ENCODE results near the gene AHCYL2. TPM values are rescaled to one million over a fixed set of nuclear protein-coding genes. Genes with fewer than 3 reads are reported as not detected.

Gene AHCYL2
- total and polyA plus RNA-seq, 4 donors: 7.9 to 19.9 (median 10.9) TPM

DNA sequence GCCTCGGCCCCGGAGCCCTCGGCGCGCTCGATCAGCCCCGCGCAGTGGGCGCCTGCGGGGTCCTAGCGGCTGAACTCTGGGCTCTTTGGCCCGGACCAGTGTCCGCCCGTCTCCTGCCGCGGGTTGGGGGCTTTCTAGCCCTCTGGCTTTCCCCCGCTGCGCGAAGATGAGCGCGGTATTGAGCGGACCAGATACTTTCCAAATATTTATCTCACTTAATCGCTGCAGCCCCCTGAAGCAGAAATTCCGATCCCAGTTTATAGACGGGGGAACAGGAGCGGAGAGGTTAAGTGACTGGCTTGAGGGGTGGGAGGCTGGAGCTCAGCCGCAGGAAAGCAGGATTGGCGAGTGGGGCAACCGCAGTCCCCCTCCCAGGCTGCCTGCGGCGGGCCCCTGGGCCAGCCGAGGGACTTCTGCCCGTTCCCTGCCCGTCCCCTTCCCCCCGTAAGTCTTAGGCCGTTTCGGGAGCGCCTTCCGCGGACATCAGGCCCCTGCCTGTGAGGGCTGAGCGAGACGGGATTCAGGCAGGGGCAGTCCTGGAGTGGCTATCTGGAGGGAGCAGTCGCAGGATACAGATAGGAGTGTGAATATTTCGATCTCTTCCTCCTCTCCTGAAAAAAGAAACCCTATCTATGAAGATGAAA lies 210.0 kb downstream of the AHCYL2 start:
- H3K4me3 ChIP-seq (ENCODE audit: low read length in 2 of 2): peak overlapping the region; percentile 24 to 50
- peak; percentile 44 for ATAC-seq (ENCODE audit: low FRiP score)
- DNase-seq: peak in 1 of 2 donors; percentile 75
- no peak overlapping the region for H3K27ac ChIP-seq (ENCODE audit: low read depth in 1 of 2, low read length in 2 of 2)
- H3K4me1 ChIP-seq (ENCODE audit: control insufficient read depth in 1 of 2, insufficient read depth in 2 of 2, low read length in 2 of 2): no peaks in the 10 kb centered on the region
- intact Hi-C loops (cut with DNase I): no loop called here
- no peaks in the 10 kb centered on the region for H3K36me3 ChIP-seq (ENCODE audit: control insufficient read depth in 1 of 2, insufficient read depth in 2 of 2, low read length in 1 of 2)
- H3K9me3 ChIP-seq (ENCODE audit: control insufficient read depth, low read length): no peaks in the 10 kb centered on the region
- no peaks in the 10 kb centered on the region for H3K27me3 ChIP-seq (ENCODE audit: control insufficient read depth in 1 of 2, insufficient read depth in 2 of 2, low read length in 1 of 2)
- 1 to 3% methylated on average over 44 of the region's 44 CpGs for WGBS, 2 donors

DNA sequence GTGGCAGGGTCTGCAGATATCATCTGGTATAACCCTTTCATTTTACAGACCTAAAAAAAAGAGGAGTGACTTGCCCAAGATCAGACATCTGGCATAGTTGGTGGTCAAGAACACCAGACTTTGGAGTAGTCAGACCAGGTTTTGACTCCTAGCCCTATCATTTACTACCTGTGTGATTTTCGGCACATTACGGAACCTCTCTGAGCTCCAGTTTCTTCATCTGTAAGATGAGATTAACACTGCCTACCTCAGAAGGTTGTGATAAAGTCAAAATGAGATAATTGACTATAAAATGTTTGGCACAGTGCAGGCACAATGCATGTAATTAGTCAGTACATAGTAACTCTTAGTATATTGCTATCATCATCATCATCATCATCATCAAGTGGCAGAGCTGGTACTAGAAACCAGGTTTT lies 210.6 kb downstream of the AHCYL2 start:
- Histone ChIP-seq H3K4me3 (ENCODE audit: low read length in 2 of 2) (no peak overlapping the region), H3K9me3 (ENCODE audit: control insufficient read depth, low read length) (no peaks in the 10 kb centered on the region), H3K27me3 (ENCODE audit: control insufficient read depth in 1 of 2, insufficient read depth in 2 of 2, low read length in 1 of 2) (no peaks in the 10 kb centered on the region), H3K27ac (ENCODE audit: low read depth in 1 of 2, low read length in 2 of 2) (no peak overlapping the region), H3K36me3 (ENCODE audit: control insufficient read depth in 1 of 2, insufficient read depth in 2 of 2, low read length in 1 of 2) (no peaks in the 10 kb centered on the region), H3K4me1 (ENCODE audit: control insufficient read depth in 1 of 2, insufficient read depth in 2 of 2, low read length in 2 of 2) (no peaks in the 10 kb centered on the region)
- no peak for ATAC-seq (ENCODE audit: low FRiP score)
- 95 to 98% methylated on average over 2 of the region's 2 CpGs for WGBS, 2 donors
- intact Hi-C loops (cut with DNase I): no loop called here
- no peak for DNase-seq

DNA sequence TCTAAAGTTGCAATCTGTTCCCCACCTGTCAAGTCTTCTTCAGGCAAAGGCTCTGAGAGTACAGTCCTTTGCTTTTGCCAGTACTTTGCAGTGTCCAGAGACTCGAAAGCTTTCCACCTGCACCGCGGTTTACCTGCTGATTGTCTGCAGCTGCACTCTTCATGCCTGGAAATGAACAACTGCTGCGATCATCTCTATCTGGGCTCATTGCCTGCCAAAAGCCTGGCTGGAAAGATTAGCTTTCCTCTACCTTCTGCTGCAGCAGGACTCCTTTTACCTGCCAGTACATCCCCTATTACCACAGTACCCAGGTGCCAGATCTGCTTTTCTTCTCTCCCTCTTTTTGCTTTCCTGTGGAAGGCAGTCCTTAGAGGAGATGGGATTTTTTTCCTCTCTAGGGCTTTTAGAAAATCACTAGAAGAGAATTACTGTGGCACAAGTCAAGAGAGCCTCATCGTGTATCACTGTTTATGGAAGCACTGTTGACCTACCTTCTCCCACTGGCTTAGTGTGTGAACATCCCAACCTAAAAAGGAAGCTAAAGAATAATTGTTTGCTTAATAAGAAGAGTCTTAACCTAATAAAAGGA lies 211.6 kb downstream of the AHCYL2 start:
- WGBS, 2 donors: 94 to 95% methylated on average over 5 of the region's 5 CpGs
- H3K27me3 ChIP-seq (ENCODE audit: control insufficient read depth in 1 of 2, insufficient read depth in 2 of 2, low read length in 1 of 2): no peaks in the 10 kb centered on the region
- H3K4me1 ChIP-seq (ENCODE audit: control insufficient read depth in 1 of 2, insufficient read depth in 2 of 2, low read length in 2 of 2): no peaks in the 10 kb centered on the region
- H3K27ac ChIP-seq (ENCODE audit: low read depth in 1 of 2, low read length in 2 of 2): no peak overlapping the region
- H3K4me3 ChIP-seq (ENCODE audit: low read length in 2 of 2): no peak overlapping the region
- ATAC-seq (ENCODE audit: low FRiP score) (no peak), DNase-seq (no peak)
- intact Hi-C loops (cut with DNase I): no loop called here
- H3K9me3 ChIP-seq (ENCODE audit: control insufficient read depth, low read length): no peaks in the 10 kb centered on the region
- no peaks in the 10 kb centered on the region for H3K36me3 ChIP-seq (ENCODE audit: control insufficient read depth in 1 of 2, insufficient read depth in 2 of 2, low read length in 1 of 2)

DNA sequence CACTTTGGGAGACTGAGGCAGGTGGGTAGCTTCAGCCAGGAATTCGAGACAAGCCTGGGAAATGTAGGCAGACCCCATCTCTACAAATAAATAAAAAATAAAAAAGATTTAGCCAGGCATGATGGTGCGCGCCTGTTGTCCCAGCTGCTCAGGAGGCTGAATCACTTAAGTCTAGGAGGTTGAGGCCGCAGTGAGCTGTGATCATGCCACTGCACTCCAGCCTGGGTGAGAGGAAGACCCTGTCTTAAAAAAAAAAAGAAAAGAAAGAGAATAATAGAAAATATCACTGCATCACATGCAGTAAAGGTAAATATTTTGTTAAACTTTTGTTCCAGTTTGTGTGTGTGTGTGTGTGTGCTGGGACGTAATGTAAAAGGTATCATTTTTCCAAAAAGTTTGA lies 212.4 kb downstream of the AHCYL2 start:
- intact Hi-C loops (cut with DNase I): no loop called here
- whole genome bisulfite sequencing, 2 donors: 95 to 97% methylated on average over 5 of the region's 5 CpGs
- Histone ChIP-seq H3K36me3 (ENCODE audit: control insufficient read depth in 1 of 2, insufficient read depth in 2 of 2, low read length in 1 of 2) (no peaks in the 10 kb centered on the region), H3K9me3 (ENCODE audit: control insufficient read depth, low read length) (no peaks in the 10 kb centered on the region), H3K4me1 (ENCODE audit: control insufficient read depth in 1 of 2, insufficient read depth in 2 of 2, low read length in 2 of 2) (no peaks in the 10 kb centered on the region), H3K4me3 (ENCODE audit: low read length in 2 of 2) (no peak overlapping the region), H3K27me3 (ENCODE audit: control insufficient read depth in 1 of 2, insufficient read depth in 2 of 2, low read length in 1 of 2) (no peaks in the 10 kb centered on the region), H3K27ac (ENCODE audit: low read depth in 1 of 2, low read length in 2 of 2) (no peak overlapping the region)
- ATAC-seq (ENCODE audit: low FRiP score) (no peak), DNase-seq (no peak)

DNA sequence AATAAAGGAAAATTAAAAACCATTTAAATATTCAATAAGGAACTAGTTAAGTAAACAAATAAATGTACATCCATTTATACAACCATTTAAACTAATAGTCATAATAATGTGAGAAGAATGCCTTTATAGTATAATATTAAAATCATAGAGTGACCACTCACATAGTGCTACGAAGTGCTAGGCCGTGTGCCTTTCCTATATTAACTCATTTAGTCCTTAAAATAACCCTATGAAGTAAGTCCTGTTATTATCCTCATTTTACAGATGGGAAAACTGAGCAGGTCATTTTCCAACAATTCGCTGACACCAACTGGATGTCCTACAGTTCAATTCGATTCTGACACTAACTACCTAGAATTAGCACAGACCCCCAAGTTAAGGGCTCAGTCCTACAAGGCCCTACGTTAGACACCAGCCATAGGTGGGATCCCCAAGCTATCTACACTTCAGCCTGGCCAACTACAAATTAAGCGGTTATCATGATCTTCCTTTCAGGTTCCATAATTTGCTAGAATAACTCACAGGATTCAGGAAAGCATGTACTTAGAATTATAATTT lies 213.5 kb downstream of the AHCYL2 start:
- ATAC-seq (ENCODE audit: low FRiP score) (no peak), DNase-seq (no peak)
- H3K4me3 ChIP-seq (ENCODE audit: low read length in 2 of 2): no peak overlapping the region
- intact Hi-C loops (cut with DNase I): no loop called here
- no peak overlapping the region for H3K27ac ChIP-seq (ENCODE audit: low read depth in 1 of 2, low read length in 2 of 2)
- no peaks in the 10 kb centered on the region for H3K36me3 ChIP-seq (ENCODE audit: control insufficient read depth in 1 of 2, insufficient read depth in 2 of 2, low read length in 1 of 2)
- no peaks in the 10 kb centered on the region for H3K27me3 ChIP-seq (ENCODE audit: control insufficient read depth in 1 of 2, insufficient read depth in 2 of 2, low read length in 1 of 2)
- 96 to 97% methylated on average over 6 of the region's 6 CpGs for WGBS, 2 donors
- H3K9me3 ChIP-seq (ENCODE audit: control insufficient read depth, low read length): no peaks in the 10 kb centered on the region
- H3K4me1 ChIP-seq (ENCODE audit: control insufficient read depth in 1 of 2, insufficient read depth in 2 of 2, low read length in 2 of 2): no peaks in the 10 kb centered on the region

DNA sequence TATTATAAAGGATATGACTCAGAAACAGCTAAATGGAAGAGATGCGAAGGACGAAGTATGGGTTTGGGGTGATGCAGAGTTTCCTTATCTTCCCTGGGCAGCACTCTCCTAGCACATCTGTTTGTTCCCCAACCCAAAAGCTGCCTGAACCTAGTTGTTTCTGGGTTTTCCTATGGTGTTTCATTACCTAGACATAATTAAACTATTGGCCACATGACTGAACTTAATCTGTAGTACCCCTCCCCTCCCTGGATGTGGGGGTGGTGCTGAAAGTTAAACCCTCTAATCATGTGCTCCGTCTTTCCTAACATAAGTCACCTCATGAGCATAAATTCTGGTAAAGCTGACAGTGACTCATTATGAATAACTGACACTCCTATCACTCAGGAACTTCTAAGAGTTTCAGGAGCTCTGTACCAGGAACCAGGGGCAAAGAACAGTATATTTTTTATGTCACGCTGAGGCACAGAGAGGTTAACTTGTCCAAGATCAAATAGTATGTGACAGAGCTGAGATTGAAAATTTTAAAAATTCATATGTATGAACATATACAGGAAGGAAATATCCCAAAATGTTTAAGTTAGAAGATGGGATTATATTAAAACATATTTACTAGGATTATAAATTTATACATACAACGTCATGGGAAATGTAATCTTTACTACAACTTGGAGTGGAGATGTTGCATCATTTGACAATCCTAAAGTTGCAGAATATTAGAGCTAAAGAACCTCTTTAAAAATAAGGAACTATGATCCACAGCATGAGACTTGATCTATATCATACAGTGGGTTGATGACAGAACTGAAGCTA lies 214.2 kb downstream of the AHCYL2 start:
- H3K9me3 ChIP-seq (ENCODE audit: control insufficient read depth, low read length): no peaks in the 10 kb centered on the region
- no peak overlapping the region for H3K27ac ChIP-seq (ENCODE audit: low read depth in 1 of 2, low read length in 2 of 2)
- H3K27me3 ChIP-seq (ENCODE audit: control insufficient read depth in 1 of 2, insufficient read depth in 2 of 2, low read length in 1 of 2): no peaks in the 10 kb centered on the region
- WGBS, 2 donors: 88 to 90% methylated on average over 5 of the region's 5 CpGs
- H3K36me3 ChIP-seq (ENCODE audit: control insufficient read depth in 1 of 2, insufficient read depth in 2 of 2, low read length in 1 of 2): no peaks in the 10 kb centered on the region
- H3K4me1 ChIP-seq (ENCODE audit: control insufficient read depth in 1 of 2, insufficient read depth in 2 of 2, low read length in 2 of 2): no peaks in the 10 kb centered on the region
- no peak overlapping the region for H3K4me3 ChIP-seq (ENCODE audit: low read length in 2 of 2)
- ATAC-seq (ENCODE audit: low FRiP score): no peak
- no peak for DNase-seq
- intact Hi-C loops (cut with DNase I): no loop called here

DNA sequence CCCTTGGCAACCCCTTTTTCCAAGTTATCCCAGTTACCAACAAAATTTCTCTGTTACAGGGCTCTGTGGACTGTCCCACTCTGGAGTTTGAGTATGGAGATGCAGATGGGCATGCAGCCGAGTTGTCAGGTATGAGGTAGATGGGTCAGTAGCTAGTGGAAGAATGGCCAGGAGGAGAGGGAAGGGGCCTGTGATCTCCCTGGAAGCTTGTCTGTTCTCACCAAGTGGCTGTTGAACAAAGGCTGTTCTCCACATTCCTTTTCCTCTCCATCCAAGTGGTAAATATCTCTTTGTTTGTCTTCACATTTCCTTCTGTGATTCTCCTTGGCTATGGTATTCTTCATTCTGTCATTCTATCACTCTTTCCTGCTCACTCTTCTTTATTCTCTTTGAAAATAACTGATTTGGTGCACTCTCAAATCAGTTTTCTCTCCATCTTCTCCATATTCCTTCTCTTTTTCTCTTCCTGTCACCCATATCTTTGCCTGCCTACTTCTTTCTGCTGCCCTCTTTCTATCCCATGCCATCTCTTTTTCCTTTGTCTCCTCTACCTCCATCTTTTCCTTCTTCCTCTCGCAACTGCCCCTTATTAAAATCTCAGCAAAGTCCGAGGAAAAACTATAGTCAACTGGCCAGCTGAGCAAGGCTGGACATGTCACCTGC lies 215.3 kb downstream of the AHCYL2 start:
- intact Hi-C loops (cut with DNase I): no loop called here
- Histone ChIP-seq H3K4me3 (ENCODE audit: low read length in 2 of 2) (no peak overlapping the region), H3K27ac (ENCODE audit: low read depth in 1 of 2, low read length in 2 of 2) (no peak overlapping the region), H3K36me3 (ENCODE audit: control insufficient read depth in 1 of 2, insufficient read depth in 2 of 2, low read length in 1 of 2) (no peaks in the 10 kb centered on the region), H3K4me1 (ENCODE audit: control insufficient read depth in 1 of 2, insufficient read depth in 2 of 2, low read length in 2 of 2) (no peaks in the 10 kb centered on the region), H3K27me3 (ENCODE audit: control insufficient read depth in 1 of 2, insufficient read depth in 2 of 2, low read length in 1 of 2) (no peaks in the 10 kb centered on the region), H3K9me3 (ENCODE audit: control insufficient read depth, low read length) (no peaks in the 10 kb centered on the region)
- WGBS, 2 donors: 96% methylated on average over 3 of the region's 3 CpGs
- ATAC-seq (ENCODE audit: low FRiP score) (no peak), DNase-seq (no peak)

DNA sequence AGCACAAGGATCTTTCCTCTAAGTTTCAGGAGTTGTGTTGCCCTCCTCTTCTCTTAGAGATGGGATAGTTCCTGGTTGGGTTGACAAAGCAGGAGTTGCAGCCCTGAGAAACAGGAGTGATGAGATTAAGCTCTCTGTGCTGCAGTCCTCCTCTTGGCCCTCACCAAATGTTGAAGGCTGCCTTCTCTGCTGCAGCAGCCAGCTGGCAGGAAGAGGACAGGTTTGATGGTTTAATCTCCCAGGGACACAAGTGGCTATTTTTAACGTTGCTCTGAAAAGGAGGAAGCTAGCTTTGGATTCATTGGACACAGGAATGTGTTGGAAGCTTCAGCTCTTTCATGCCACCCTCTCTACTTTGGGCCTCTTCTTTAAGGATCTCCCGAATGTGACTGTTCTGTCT lies 218.8 kb downstream of the AHCYL2 start:
- Histone ChIP-seq H3K27me3 (ENCODE audit: control insufficient read depth in 1 of 2, insufficient read depth in 2 of 2, low read length in 1 of 2) (no peaks in the 10 kb centered on the region), H3K9me3 (ENCODE audit: control insufficient read depth, low read length) (peaks cover 1% of the 10 kb centered on the region), H3K27ac (ENCODE audit: low read depth in 1 of 2, low read length in 2 of 2) (no peak overlapping the region), H3K36me3 (ENCODE audit: control insufficient read depth in 1 of 2, insufficient read depth in 2 of 2, low read length in 1 of 2) (no peaks in the 10 kb centered on the region), H3K4me1 (ENCODE audit: control insufficient read depth in 1 of 2, insufficient read depth in 2 of 2, low read length in 2 of 2) (no peaks in the 10 kb centered on the region), H3K4me3 (ENCODE audit: low read length in 2 of 2) (no peak overlapping the region)
- WGBS, 2 donors: 24 to 41% methylated on average over 2 of the region's 2 CpGs
- no peak for ATAC-seq (ENCODE audit: low FRiP score)
- intact Hi-C loops (cut with DNase I): no loop called here
- no peak for DNase-seq

Measured in aorta (tissue), 5 donors.